HG02571 (cell line): ENCODE data around the gene AHCY.
"Not testable (repeated sequence)": the region's sequence is repeated elsewhere in the genome, so short reads cannot be mapped to it uniquely, and the experiment has no call there.

ENCODE experiments used
- ATAC-seq: cut with Tn5 transposase; IDR thresholded peaks from one replicate; pipeline ENCODE4 v1.9.1; 2021; ENCODE audit warnings: mild to moderate bottlenecking, moderate library complexity; ENCODE audit not compliant: unreplicated experiment

AHCY gene

GRCh38 chr20:34262488-34263288, 40.5 kb downstream of the AHCY start:
- no peak for ATAC-seq

GRCh38 chr20:34260208-34260942, 42.8 kb downstream of the AHCY start:
- no peak for ATAC-seq

- no peak for ATAC-seq
These were observed 46.5 kb downstream of the AHCY start for GRCh38 chr20:34256629-34257124.

DNA sequence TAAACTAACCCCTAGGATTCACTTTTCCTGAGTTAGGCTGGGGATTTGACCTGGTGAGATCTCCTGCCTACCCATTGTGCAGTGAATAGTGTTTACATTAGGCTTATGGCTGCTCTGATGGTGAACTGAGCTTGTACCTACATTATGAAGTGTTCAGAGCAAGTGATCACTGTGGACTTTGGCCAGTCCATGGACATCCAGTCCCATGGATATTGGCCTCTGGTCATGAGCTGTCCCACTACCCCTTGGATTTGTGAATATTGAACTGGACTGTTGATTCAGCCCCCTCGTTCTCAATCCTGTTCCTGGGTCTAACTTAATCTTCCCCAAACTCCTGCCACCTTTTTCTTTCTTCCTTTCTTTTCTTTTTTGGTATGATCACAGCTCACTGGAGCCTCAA, 48.2 kb downstream of the AHCY start:
- ATAC-seq, result no peak

GRCh38 chr20:34252431-34253086, 50.6 kb downstream of the AHCY start:
- not testable (repeated sequence) for ATAC-seq

DNA sequence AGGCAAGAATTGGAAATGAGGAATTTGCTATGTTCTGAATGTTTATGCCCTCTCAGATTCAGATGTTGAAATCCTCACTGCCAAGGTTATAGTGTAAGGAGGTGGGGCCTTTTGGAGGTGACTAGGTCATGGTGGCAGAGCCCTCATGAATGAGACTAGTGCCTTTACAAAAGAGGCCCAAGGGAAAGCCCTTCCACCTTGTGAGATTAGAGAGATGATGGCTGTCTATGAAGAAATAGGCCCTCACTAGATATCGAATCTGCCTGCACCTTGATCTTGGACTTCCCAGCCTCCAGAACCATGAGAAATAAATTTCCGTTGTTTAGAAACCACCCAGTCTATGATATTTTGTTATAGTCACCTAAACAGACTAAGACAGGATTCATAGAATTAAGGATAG, 51.5 kb downstream of the AHCY start:
- ATAC-seq, result no peak

DNA sequence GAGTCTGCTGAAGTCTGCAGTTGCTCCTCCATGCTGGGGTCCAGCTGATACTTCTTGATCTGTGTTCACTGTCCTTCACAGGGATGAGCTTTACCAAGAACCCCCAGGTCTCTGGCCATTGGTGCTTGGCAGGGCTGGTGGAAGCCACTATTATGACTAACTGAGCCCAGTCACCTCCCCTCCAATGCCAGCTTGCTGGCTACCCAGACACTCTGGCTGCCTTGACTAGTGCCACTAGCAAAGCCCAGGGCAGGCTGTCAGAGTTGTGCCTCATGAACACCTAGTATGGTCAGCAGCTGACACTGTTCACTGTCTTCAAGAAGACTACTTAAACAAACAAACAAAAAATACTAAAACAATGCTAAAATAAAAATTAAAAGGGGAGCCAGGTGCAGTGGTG, 53.1 kb downstream of the AHCY start:
- ATAC-seq, result no peak

DNA sequence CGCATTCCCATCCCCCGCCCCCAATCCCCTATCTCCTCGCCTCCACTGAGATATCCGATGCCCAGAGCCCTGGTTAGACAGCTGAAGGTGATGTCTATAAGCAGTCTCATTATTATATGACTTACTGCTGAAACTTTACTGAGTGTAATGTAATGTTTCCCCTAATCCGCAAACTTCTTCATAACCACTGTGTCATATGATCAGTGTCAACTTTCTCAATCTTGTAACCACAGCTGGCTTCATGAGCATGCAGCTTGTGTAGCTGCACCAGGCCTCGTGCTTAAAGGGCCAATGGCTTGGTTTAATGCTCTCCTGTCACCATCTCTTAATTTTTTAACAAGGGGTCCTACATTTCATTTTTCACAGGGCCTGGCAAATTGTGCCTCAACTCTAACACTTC, 53.9 kb downstream of the AHCY start:
- ATAC-seq, result no peak

- ATAC-seq, result no peak
These were observed 57.0 kb downstream of the AHCY start for GRCh38 chr20:34246126-34246626.

DNA sequence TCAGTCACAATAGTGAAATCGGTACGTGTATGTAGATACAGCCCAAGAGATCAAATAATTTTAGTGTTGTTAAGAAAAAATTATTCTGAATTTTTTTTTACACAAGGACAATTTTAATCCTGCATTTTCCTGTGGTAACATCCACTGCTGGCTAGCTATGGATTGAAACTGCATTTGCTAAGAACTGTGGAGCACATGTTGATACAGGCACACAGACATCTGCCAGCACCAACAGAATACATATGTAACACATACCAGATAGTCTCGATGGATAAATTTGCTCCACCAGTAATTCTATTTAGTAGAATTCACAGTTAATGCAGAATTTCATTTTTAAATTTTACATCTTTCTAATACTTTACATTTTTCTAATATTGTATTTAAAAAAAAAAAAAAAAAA, 59.8 kb downstream of the AHCY start:
- ATAC-seq, result no peak

DNA sequence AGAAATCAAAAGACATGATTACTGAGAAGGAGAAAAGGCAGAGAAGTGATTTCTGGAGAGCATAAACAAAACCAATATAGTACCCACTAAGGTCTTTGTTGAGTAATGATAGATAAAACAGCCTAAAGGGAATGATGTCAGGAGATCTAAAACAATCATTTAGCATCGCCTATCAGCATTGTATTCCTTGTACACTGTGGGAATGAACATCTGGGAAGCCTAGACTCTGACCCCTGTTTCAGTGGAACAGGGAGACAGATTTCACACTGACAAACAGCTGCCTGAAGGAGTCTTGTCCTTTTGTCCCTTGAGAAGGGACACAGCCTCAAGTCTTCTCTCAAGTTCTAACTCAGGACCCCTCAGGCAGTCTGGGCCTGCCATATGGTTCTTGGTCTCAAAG, 60.3 kb downstream of the AHCY start:
- ATAC-seq, result no peak

GRCh38 chr20:34242015-34242414, 61.1 kb downstream of the AHCY start:
- ATAC-seq, result not testable (repeated sequence)

DNA sequence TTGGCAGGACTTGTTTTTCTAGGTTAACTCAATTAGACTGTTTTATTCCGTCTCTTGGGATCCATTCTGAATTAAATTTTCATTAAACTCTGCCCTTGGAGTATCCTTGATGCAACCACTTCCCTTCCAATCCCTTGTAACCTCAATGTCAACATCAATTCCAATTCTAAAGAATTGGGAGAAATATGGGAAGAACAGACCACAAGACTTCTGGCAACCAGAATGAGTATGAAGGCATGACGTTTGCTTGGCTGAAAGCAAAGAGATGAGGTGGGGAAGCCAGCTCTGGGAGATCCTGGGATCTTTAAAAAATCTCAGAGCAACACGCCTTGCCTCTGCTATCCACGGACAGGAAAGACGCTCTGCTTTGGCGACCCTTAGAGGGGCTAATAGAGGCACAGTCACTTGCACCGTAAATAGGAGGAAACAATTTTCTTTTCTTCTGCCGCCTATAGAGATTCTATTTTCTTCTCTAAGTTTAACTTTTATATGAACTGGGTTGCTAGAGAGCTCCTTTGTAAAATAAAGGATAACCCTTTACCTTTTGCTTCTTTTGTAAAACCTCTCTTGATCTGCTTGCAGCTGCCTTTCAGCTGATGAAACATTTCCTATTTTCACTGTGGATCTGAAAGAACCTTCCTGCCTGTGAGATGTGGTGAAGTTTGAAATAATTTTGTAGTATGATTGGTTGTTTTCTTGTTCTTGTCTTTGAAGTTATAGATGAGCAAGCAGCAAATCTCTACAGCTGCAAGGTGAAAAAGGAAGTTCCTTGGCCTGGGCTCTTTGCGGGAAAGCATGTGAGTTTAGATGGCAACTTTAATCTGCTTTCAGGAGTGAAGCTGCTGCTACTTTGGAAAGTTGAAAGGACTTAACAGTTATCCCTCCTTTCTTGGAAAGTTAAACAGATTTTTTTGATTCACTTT, 62.2 kb downstream of the AHCY start, which contains the start of gene ASIP:
Gene ASIP (plus strand): TSS at position 731 of the 923 bp plus-strand sequence. CDS start 18,952 bp downstream, outside the sequence.
- ATAC-seq, result no peak

GRCh38 chr20:34240121-34240520, 63.0 kb downstream of the AHCY start:
- no peak for ATAC-seq

DNA sequence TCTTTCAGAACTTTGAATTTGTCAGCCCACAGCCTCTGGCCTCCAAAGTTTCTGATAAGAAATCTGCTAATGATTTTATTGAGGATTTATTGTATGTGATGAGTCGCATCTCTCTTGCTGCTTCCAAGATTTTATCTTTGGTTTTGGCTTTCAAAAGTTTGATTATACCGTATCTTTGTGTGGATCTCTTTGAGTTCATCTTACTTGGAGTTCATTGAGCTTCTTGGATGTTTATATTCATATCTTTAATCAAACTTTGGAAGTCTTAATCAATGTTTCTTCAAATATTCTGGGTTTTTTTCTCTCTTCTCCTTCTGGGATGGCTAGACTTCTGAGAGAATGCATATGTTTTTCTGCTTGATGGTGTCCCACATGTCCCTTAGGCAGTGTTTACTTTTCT, 65.2 kb downstream of the AHCY start:
- ATAC-seq, result no peak

GRCh38 chr20:34235875-34236274, 67.3 kb downstream of the AHCY start:
- no peak for ATAC-seq

GRCh38 chr20:34233687-34234086, 69.5 kb downstream of the AHCY start:
- ATAC-seq, result no peak

DNA sequence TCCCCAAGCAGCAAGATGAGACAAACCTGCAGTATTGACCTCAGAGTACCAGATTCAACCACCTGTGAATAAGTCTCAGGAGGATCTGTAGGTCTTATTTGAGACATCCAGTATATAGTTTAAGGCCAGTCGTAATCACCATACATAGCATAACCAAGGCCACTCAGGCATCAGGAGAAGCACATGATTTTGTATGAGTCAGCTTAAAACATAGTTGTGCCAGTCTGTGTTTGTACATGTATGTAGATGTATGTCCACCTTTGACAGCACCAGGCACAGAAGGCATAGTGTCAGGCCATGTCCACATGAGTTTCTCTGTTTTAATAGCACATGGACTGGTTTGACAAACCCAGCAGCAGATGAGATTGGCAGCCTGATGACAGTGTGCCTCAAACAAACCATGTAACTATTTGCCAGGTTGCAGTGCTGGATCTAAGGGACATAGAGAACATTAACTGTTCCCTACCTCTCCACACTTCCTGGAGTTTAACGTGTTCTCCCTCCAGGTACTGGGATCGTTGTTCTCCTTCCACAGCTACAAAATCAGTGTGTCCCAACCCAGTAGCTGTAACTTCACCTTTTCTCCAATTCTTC, 70.6 kb downstream of the AHCY start:
- no peak for ATAC-seq

DNA sequence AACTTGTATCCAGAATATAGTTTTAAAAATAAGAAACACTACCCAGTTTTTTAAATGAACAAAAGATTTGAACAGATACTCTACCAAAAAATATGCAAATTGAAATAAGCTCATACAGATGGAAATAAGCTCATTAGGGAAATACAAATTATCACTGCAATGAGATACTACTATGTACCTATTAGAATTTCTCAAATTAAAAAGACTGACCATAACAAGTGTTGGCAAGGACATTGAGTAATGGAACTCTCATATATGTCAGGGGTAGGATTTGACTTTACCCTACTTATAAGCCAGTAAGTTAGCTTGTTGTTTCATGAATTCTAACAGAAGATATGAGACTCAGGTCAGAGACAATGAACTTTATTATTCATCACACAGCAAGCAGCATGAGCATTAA, 71.5 kb downstream of the AHCY start:
- ATAC-seq, result no peak
